ENCODE data around the gene SH3RF2. TPM values are rescaled to one million over a fixed set of nuclear protein-coding genes. Genes with fewer than 3 reads are reported as not detected.
"Not testable (repeated sequence)": the region's sequence is repeated elsewhere in the genome, so short reads cannot be mapped to it uniquely, and the experiment has no call there.

SH3RF2 gene
- polyA plus RNA-seq, 3 donors: not detected

DNA sequence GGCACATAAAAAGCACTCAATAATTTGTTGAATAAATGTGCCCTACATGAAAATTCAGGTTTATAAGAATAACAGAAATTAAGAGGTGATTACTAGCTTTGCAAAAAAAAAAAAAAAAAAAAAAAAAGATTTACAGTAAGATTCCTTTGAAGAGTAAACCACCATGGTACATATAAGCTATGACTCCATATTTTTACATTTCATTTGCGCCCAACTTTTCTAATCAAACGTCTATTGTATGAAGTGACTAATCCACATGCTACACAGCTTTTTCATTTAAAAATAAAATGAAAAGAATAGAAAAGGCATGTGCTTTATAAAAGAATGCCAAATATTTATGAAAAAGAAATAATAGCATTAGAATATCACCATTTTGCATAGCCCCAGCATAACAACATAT, 169.1 kb downstream of the SH3RF2 start, which contains the start of gene PLAC8L1:
PLAC8L1 (minus strand) TSS at position 101 of the 400 bp plus-strand sequence. CDS start 1,266 bp downstream, outside the sequence.
- Histone ChIP-seq H3K9ac (ENCODE audit: insufficient read depth, low read length, poor library complexity, severe bottlenecking) (no peak within 1 kb of the TSS), H3K79me2 (ENCODE audit: insufficient read depth, low read length) (no peaks in the 10 kb centered on the region), H3K27ac (ENCODE audit: low read depth in 1 of 2, low read length in 2 of 2) (no peak within 1 kb of the TSS), H4K20me1 (ENCODE audit: insufficient read depth, low read length) (no peaks in the 10 kb centered on the region), H2AFZ (ENCODE audit: insufficient read depth, low read depth, low read length, poor library complexity, severe bottlenecking) (no peak within 1 kb of the TSS), H3K9me3 (replicated peaks in 1 of 2; ENCODE audit: control insufficient read depth in 1 of 2, insufficient read depth in 1 of 2, low read length in 2 of 2) (no peaks in the 10 kb centered on the region), H3K36me3 (replicated peaks in 1 of 2; ENCODE audit: control insufficient read depth in 1 of 2, insufficient read depth in 2 of 2, low read length in 2 of 2) (no peaks in the 10 kb centered on the region), H3K4me3 (replicated peaks in 1 of 3; ENCODE audit: low read depth in 2 of 3, low read length in 3 of 3) (no peak within 1 kb of the TSS), H3K4me1 (ENCODE audit: control insufficient read depth in 1 of 2, insufficient read depth in 2 of 2, low read length in 2 of 2) (no peaks in the 10 kb centered on the region), H3K27me3 (ENCODE audit: control insufficient read depth in 2 of 2, insufficient read depth in 2 of 2, low read length in 2 of 2) (no peaks in the 10 kb centered on the region), H3K4me2 (replicated peaks; ENCODE audit: extremely low read depth, low read length, poor library complexity, severe bottlenecking) (no peak within 1 kb of the TSS)
- Mint-ChIP-seq H3K27ac (peak within 1 kb of the TSS in 1 of 7 donors; percentile 6), H3K4me3 (no peak within 1 kb of the TSS), H3K36me3 (no peaks in the 10 kb centered on the region), H3K4me1 (peaks cover 2% of the 10 kb centered on the region), H3K27me3 (ENCODE audit: low read depth in 3 of 3) (no peaks in the 10 kb centered on the region), H3K9me3 (no peaks in the 10 kb centered on the region)
- WGBS (ENCODE audit: insufficient coverage): no CpG with 5 or more reads among the region's 2 CpGs
- no peak for DNase-seq
- intact Hi-C loops (cut with micrococcal nuclease): no loop called here
- TF ChIP-seq CTCF (IDR thresholded peaks at IDR 0.05): no peak

- H3K4me1 ChIP-seq (ENCODE audit: control insufficient read depth in 1 of 2, insufficient read depth in 2 of 2, low read length in 2 of 2): no peaks in the 10 kb centered on the region
- H3K4me2 ChIP-seq (replicated peaks; ENCODE audit: extremely low read depth, low read length, poor library complexity, severe bottlenecking): no peak overlapping the region
- no peaks in the 10 kb centered on the region for H3K27me3 Mint-ChIP-seq (ENCODE audit: low read depth in 3 of 3)
- H3K36me3 ChIP-seq (replicated peaks in 1 of 2; ENCODE audit: control insufficient read depth in 1 of 2, insufficient read depth in 2 of 2, low read length in 2 of 2): peaks cover 7 to 18% of the 10 kb centered on the region in 2 donors
- intact Hi-C loops (cut with micrococcal nuclease): no loop called here
- H2AFZ ChIP-seq (ENCODE audit: insufficient read depth, low read depth, low read length, poor library complexity, severe bottlenecking): no peak overlapping the region
- no peaks in the 10 kb centered on the region for H3K9me3 Mint-ChIP-seq
- no peak for DNase-seq
- no peaks in the 10 kb centered on the region for H3K79me2 ChIP-seq (ENCODE audit: insufficient read depth, low read length)
- peaks cover 10 to 14% of the 10 kb centered on the region in 2 donors for H3K36me3 Mint-ChIP-seq
- H3K27me3 ChIP-seq (ENCODE audit: control insufficient read depth in 2 of 2, insufficient read depth in 2 of 2, low read length in 2 of 2): no peaks in the 10 kb centered on the region
- no peaks in the 10 kb centered on the region for H4K20me1 ChIP-seq (ENCODE audit: insufficient read depth, low read length)
- H3K9me3 ChIP-seq (replicated peaks in 1 of 2; ENCODE audit: control insufficient read depth in 1 of 2, insufficient read depth in 1 of 2, low read length in 2 of 2): no peaks in the 10 kb centered on the region
- 0% methylated on average over 1 of the region's 1 CpG for WGBS (ENCODE audit: insufficient coverage)
- no peak for TF ChIP-seq CTCF (IDR thresholded peaks at IDR 0.05)
- peaks cover 2% of the 10 kb centered on the region for H3K4me1 Mint-ChIP-seq
- no peak overlapping the region for H3K9ac ChIP-seq (ENCODE audit: insufficient read depth, low read length, poor library complexity, severe bottlenecking)
- no peak overlapping the region for H3K27ac ChIP-seq (ENCODE audit: low read depth in 1 of 2, low read length in 2 of 2)
- no peak overlapping the region for H3K27ac Mint-ChIP-seq
- no peak overlapping the region for H3K4me3 Mint-ChIP-seq
- no peak overlapping the region for H3K4me3 ChIP-seq (replicated peaks in 1 of 3; ENCODE audit: low read depth in 2 of 3, low read length in 3 of 3)
These were observed 171.5 kb downstream of the SH3RF2 start for GRCh38 chr5:146107901-146108300.

GRCh38 chr5:146108870-146109269, 172.5 kb downstream of the SH3RF2 start:
- intact Hi-C loops (cut with micrococcal nuclease); H3K4me1 ChIP-seq (ENCODE audit: control insufficient read depth in 1 of 2, insufficient read depth in 2 of 2, low read length in 2 of 2); DNase-seq; H3K9me3 Mint-ChIP-seq; H3K9ac ChIP-seq (ENCODE audit: insufficient read depth, low read length, poor library complexity, severe bottlenecking); H3K27ac ChIP-seq (ENCODE audit: low read depth in 1 of 2, low read length in 2 of 2); H3K79me2 ChIP-seq (ENCODE audit: insufficient read depth, low read length); H2AFZ ChIP-seq (ENCODE audit: insufficient read depth, low read depth, low read length, poor library complexity, severe bottlenecking); H3K4me3 ChIP-seq (replicated peaks in 1 of 3; ENCODE audit: low read depth in 2 of 3, low read length in 3 of 3); H3K27ac Mint-ChIP-seq; H3K27me3 ChIP-seq (ENCODE audit: control insufficient read depth in 2 of 2, insufficient read depth in 2 of 2, low read length in 2 of 2); H3K4me1 Mint-ChIP-seq; H3K27me3 Mint-ChIP-seq (ENCODE audit: low read depth in 3 of 3); H3K4me3 Mint-ChIP-seq; H4K20me1 ChIP-seq (ENCODE audit: insufficient read depth, low read length); H3K9me3 ChIP-seq (replicated peaks in 1 of 2; ENCODE audit: control insufficient read depth in 1 of 2, insufficient read depth in 1 of 2, low read length in 2 of 2); H3K4me2 ChIP-seq (replicated peaks; ENCODE audit: extremely low read depth, low read length, poor library complexity, severe bottlenecking): not testable (repeated sequence)
- peaks cover 14 to 20% of the 10 kb centered on the region in 2 donors for H3K36me3 Mint-ChIP-seq
- H3K36me3 ChIP-seq (replicated peaks in 1 of 2; ENCODE audit: control insufficient read depth in 1 of 2, insufficient read depth in 2 of 2, low read length in 2 of 2): peaks cover 16 to 27% of the 10 kb centered on the region in 2 donors
- 100% methylated on average over 1 of the region's 2 CpGs for WGBS (ENCODE audit: insufficient coverage)

Data from CD14-positive monocyte (primary cell).